ENCODE measurements around the gene TMEM41B. TPM values are rescaled to one million over a fixed set of nuclear protein-coding genes. Genes with fewer than 3 reads are reported as not detected.
"Not testable (repeated sequence)": the region's sequence is repeated elsewhere in the genome, so short reads cannot be mapped to it uniquely, and the experiment has no call there.

The TMEM41B gene
- total RNA-seq, 4 donors from 2014 or later = 18.2 to 82.1 (median 72.6) TPM

DNA sequence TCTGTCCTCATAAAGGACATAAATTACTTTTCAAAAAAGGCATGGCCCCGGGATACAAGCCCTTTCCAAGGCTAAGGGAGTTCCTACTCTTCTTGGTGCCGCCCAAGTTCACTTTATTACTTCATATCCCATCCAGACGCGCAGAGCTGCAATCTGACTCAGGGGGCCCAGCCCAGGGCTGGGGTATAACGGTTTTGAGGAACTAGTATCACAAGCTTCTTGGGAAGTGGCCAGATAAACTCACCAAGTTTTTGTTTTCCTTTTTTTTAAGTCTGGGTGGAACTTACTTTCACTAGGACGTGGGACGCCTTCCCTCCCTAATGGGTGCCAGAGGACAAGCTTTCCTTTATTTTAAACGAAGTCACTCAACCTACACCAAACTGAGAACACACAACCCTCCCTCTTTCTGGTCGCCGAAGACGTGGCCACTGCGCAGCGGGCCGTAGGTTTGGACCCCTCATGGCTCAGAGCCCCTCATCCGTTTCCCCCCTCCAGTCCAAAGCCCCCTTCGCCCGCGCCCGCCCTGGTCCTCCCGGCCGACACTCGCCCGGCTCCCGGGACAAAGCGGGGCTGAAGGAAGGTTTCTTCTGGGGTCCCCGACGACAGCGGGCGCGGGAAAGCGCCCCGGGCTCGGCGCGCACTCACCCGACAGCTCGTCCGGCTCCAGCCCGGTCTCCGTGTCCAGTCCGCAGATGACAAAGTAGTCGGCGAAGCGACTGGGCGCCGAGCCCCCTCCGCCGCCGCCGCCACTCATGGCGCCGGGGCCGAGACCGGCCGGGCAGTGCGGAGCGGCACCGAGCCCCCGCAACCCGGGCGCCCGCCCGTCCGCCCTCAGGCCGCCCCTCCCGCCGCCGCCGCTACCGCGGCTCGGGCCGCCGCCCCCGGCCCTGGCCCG, 49.8 kb downstream of the TMEM41B start:
- Histone ChIP-seq H3K9me3 (no peaks in the 10 kb centered on the region), H3K36me3 (no peaks in the 10 kb centered on the region), H3K4me3 (peak overlapping the region; percentile 50 to 88 (median 81)), H3K4me1 (peaks cover 0 to 7% (median 0%) of the 10 kb centered on the region in 4 donors), H3K27me3 (no peaks in the 10 kb centered on the region), H3K27ac (peak overlapping the region; percentile 79 to 91 (median 84))
- TF ChIP-seq, protein P1, sequence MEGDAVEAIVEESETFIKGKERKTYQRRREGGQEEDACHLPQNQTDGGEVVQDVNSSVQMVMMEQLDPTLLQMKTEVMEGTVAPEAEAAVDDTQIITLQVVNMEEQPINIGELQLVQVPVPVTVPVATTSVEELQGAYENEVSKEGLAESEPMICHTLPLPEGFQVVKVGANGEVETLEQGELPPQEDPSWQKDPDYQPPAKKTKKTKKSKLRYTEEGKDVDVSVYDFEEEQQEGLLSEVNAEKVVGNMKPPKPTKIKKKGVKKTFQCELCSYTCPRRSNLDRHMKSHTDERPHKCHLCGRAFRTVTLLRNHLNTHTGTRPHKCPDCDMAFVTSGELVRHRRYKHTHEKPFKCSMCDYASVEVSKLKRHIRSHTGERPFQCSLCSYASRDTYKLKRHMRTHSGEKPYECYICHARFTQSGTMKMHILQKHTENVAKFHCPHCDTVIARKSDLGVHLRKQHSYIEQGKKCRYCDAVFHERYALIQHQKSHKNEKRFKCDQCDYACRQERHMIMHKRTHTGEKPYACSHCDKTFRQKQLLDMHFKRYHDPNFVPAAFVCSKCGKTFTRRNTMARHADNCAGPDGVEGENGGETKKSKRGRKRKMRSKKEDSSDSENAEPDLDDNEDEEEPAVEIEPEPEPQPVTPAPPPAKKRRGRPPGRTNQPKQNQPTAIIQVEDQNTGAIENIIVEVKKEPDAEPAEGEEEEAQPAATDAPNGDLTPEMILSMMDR (IDR thresholded peaks at IDR 0.05) = no peak
- TF ChIP-seq POLR2A (IDR thresholded peaks at IDR 0.05) = no peak
- DNase-seq = peak; percentile 50 to 63 (median 56)

DNA sequence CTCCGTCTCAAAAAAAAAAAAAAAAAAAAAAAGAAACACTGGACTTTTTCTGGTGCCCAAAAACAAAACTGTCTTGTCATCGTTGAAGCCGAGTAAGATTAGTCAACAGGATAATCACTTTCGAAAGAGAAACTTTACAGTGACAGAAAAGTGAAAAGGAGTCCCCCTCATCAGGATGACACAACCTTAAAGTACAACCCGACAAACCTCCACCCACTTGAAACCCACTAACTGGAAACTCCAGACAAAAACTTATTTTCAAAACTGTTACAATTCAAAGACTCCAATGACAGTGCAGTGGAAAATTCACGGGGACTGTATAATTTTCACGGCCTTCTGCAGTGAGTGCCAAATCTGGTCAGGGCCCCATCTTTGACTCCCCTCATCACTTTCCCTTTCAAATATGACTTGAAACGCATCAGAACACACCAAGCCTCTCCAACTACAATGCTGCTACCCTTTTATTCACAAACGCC, 50.5 kb downstream of the TMEM41B start:
- Histone ChIP-seq H3K4me3 (peak overlapping the region; percentile 50 to 88 (median 81)), H3K27ac (peak overlapping the region; percentile 79 to 91 (median 84)), H3K4me1 (peaks cover 0 to 7% (median 0%) of the 10 kb centered on the region in 4 donors), H3K9me3 (no peaks in the 10 kb centered on the region), H3K27me3 (no peaks in the 10 kb centered on the region), H3K36me3 (no peaks in the 10 kb centered on the region)
- no peak for TF ChIP-seq POLR2A (IDR thresholded peaks at IDR 0.05)
- TF ChIP-seq, protein P1 (IDR thresholded peaks at IDR 0.05) = no peak
- no peak for DNase-seq

DNA sequence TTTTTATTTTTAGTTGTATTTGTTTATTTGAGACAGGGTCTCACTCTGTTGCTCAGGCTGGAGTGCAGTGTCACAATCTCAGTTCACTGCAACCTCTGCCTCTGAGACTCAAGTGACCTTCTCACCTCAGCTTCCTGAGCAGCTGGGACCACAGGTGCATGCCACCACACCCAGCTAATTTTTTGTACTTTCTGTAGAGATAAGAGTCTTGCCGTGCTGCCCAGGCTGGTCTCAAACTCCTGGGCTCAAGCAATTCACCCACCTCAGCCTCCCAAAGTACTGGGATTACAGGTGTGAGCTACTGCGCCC, 53.6 kb downstream of the TMEM41B start:
- H3K36me3 ChIP-seq, H3K4me1 ChIP-seq, H3K27me3 ChIP-seq, H3K9me3 ChIP-seq, H3K4me3 ChIP-seq: not testable (repeated sequence)
- peak overlapping the region in 1 of 4 donors; percentile 35 for H3K27ac ChIP-seq
- DNase-seq = peak in 2 of 3 donors; percentile 40 to 51

DNA sequence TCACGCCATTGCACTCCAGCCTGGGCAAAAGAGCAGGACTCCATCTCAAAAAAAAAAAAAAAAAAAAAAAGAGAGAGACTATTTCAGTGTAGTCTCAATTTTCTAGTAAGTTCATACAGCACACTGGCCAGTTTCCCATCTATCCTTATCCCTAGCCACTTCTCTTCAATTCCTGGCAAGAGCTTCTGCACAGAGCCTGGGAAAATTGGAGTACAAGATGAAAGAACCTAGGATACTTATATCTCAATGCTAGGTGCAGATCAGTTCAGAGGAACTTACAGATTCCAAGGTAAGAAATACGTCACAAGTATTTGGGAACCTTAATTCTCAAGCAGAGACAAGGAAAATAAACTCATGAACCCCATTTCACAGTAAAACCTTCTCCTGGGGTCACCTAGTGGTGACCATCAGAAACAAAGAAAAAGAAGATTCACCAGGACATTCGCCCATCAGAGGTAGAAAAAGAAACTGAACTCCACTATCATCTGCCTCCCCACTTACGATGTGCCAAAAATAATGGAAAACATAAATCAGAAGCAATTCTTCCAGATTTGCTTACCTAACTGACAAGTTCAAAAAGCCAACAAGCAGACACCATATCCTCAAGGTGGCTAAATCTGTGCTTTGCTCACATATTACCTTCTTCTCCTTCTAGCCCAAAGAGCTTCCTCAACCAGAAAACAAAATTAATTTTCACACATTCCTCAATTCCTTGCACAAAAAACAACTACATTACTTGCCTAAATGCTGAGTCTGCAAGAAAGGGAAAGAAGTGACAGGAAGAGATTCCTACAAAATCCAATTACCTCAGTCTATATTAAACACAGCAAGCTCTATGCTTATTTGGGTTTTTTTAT, 54.2 kb downstream of the TMEM41B start:
- H3K9me3 ChIP-seq = no peaks in the 10 kb centered on the region
- H3K4me1 ChIP-seq = peaks cover 0 to 7% (median 0%) of the 10 kb centered on the region in 4 donors
- no peak overlapping the region for H3K4me3 ChIP-seq
- DNase-seq = no peak
- no peak overlapping the region for H3K27ac ChIP-seq
- no peaks in the 10 kb centered on the region for H3K27me3 ChIP-seq
- TF ChIP-seq, protein P1 (IDR thresholded peaks at IDR 0.05) = peak in 1 of 6 experiments; percentile 39
- TF ChIP-seq POLR2A (IDR thresholded peaks at IDR 0.05) = no peak
- H3K36me3 ChIP-seq = no peaks in the 10 kb centered on the region

DNA sequence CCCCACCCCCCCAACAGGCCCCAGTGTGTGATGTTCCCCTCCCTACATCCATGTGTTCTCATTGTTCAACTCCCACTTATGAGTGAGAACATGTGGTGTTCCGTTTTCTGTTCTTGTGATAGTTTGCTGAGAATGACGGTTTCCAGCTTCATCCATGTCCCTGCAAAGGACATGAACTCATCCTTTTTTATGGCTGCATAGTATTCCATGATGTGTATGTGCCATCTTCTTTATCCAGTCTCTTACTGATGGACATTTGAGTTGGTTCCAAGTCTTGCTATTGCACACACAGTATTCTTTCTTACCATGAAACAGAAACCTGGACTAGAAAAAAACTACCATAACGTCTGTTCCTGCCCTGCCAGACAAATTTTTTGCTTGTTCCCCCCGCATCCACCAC, 56.1 kb downstream of the TMEM41B start:
- H3K4me3 ChIP-seq, DNase-seq, H3K9me3 ChIP-seq, H3K27ac ChIP-seq, H3K27me3 ChIP-seq, H3K36me3 ChIP-seq, H3K4me1 ChIP-seq: not testable (repeated sequence)

DNA sequence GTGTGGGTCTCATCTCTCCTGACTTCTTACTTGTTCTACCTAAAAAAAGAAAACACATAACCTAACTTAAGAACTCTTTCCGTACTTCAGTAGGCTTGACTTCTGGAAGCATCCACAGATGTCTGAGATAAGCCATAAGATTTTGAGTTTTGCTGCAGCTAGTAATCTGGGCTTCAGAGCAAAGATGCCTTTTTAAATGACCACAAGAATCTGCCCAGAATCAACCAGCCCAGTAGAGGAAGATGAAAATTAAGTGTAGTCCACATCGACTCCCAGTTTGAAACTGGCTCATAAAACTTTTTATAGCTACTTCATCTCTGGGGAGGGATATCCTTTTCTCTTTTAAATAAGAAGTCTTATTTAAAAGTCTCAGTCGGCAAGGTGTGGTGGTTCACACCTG, 60.0 kb downstream of the TMEM41B start:
- H3K27me3 ChIP-seq = no peaks in the 10 kb centered on the region
- H3K4me1 ChIP-seq = no peaks in the 10 kb centered on the region
- TF ChIP-seq, protein P1 (IDR thresholded peaks at IDR 0.05) = no peak
- no peak for TF ChIP-seq POLR2A (IDR thresholded peaks at IDR 0.05)
- no peak overlapping the region for H3K27ac ChIP-seq
- H3K4me3 ChIP-seq = no peak overlapping the region
- no peaks in the 10 kb centered on the region for H3K9me3 ChIP-seq
- no peaks in the 10 kb centered on the region for H3K36me3 ChIP-seq
- no peak for DNase-seq

All from Peyer's patch (tissue), 4 donors.